GM20000 (cell line): ENCODE data around the gene TF.

Experiments
- DNase-seq: peaks from one replicate; pipeline ENCODE4 v3.0.0; 2012; ENCODE audit warnings: low spot score
- CTCF ChIP-seq: IDR thresholded peaks from 2 replicates; pipeline ENCODE4 v1.5.1; 2012; ENCODE audit warnings: mild to moderate bottlenecking, control low read depth; ENCODE audit errors: extremely low read depth, missing control alignments

Gene TF

GRCh38 chr3:133733226-133733625, 13.0 kb upstream of the TF start:
- no peak for TF ChIP-seq CTCF
- DNase-seq, result no peak

GRCh38 chr3:133734305-133734704, 11.9 kb upstream of the TF start:
- no peak for DNase-seq
- no peak for TF ChIP-seq CTCF

- no peak for DNase-seq
- no peak for TF ChIP-seq CTCF
These were observed 3.7 kb upstream of the TF start for GRCh38 chr3:133742351-133743091.

DNA sequence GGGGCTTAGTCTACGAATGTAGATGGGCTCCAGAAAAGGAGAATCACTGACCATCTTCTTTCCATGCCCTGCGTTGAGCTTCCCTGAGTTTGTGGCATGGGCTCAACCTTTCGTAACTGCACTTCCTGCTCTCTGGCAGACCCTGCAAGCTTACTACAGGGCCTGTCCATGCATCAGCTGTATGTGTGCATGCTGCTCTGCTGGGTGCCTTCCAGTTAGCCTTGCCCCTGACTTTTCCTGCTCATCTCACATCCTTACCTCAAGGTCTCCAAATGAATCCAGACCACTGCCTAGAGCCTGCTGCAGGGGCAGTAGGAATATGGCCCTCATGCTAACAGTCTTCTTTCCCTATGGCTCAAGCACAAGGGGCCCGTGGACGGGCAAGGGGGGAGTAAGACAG, 2.0 kb upstream of the TF start:
- DNase-seq, result no peak
- no peak for TF ChIP-seq CTCF

- no peak for TF ChIP-seq CTCF
- no peak for DNase-seq
These were observed 1.1 kb upstream of the TF start for GRCh38 chr3:133745108-133745507.

GRCh38 chr3:133746712-133747066, 496 bp downstream of the TF start:
- no peak for TF ChIP-seq CTCF
- DNase-seq, result no peak

DNA sequence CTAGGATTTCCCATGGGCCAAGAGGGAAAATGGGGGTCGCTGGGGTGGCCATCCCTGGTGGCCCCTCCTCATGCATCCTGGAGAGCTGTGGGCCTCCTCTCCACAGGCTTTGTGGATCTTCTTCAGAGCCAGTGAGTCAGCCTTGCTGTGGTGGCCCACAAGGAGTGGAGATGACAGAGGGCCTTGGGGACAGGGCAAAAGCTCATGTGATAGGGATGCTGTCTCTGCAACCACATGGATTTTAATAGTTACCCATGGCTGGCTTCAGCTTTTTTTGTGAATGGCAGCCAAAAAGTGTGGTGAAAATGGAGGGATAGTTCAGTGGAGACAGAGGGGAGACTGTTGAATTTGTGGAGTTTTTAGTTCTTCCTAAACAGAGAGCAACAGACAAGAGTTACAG, 1.2 kb downstream of the TF start:
- DNase-seq, result no peak
- no peak for TF ChIP-seq CTCF
